Activated CD4-positive, alpha-beta memory T cell treated with anti-CD3 and anti-CD28 coated beads, Interleukin-2, amount 10 ng/mL, durations not matched to agents 7 days and 5 days (primary cell): ENCODE measurements around the gene MERTK. TPM values are rescaled to one million over a fixed set of nuclear protein-coding genes. Genes with fewer than 3 reads are reported as not detected.
"Not testable (repeated sequence)": the region's sequence is repeated elsewhere in the genome, so short reads cannot be mapped to it uniquely, and the experiment has no call there.

Experiments
- CTCF ChIA-PET: fragments of 350-600 bp; sonication (Branson Sonifier 250); formaldehyde crosslinking; loops from one replicate; lab custom pipeline; 2021; ENCODE audit warnings: antibody characterized with exemption, inconsistent platforms; lab: Charles Lee
- POLR2A ChIA-PET: fragments of 350-600 bp; sonication (Branson Sonifier 250); formaldehyde crosslinking; loops from one replicate; lab custom pipeline; 2021; ENCODE audit warnings: antibody characterized with exemption; lab: Charles Lee
- DNase-seq: peaks from one replicate; pipeline ENCODE4 v3.0.0-alpha.2; 2020
- H3K27ac Mint-ChIP-seq: one replicate; pipeline ENCODE4 v1.8.0; 2021; ENCODE audit warnings: mild to moderate bottlenecking, mixed read lengths
- H3K27me3 Mint-ChIP-seq: one replicate; pipeline ENCODE4 v1.8.0; 2021; ENCODE audit warnings: mixed read lengths
- H3K36me3 Mint-ChIP-seq: one replicate; pipeline ENCODE4 v1.8.0; 2021; ENCODE audit warnings: low read depth, mixed read lengths
- H3K4me1 Mint-ChIP-seq: one replicate; pipeline ENCODE4 v1.8.0; 2021; ENCODE audit warnings: mixed read lengths
- H3K4me3 Mint-ChIP-seq: one replicate; pipeline ENCODE4 v1.8.0; 2021; ENCODE audit warnings: mild to moderate bottlenecking, mixed read lengths
- H3K9me3 Mint-ChIP-seq: one replicate; pipeline ENCODE4 v1.8.0; 2021; ENCODE audit warnings: mixed read lengths
- total RNA-seq, 2 experiments: library from RNA; stranded (reverse); gene quantifications; one replicate each; pipeline ENCODE4 v1.2.3, GENCODE V29; 2021

The MERTK gene
- total RNA-seq, 2 experiments from 2014 or later = 0.20 to 0.35 TPM

- POLR2A ChIA-PET, H3K4me3 Mint-ChIP-seq, H3K4me1 Mint-ChIP-seq, DNase-seq, H3K9me3 Mint-ChIP-seq, H3K27ac Mint-ChIP-seq, H3K36me3 Mint-ChIP-seq, H3K27me3 Mint-ChIP-seq: not testable (repeated sequence)
- CTCF ChIA-PET = interaction anchor here (0.5 kb wide), 1 partner anchor 53 kb away, joined by 3 read pairs; no protein-coding TSS in a partner anchor
Observed at GRCh38 chr2:111911295-111911977, 13.0 kb downstream of the MERTK start.

GRCh38 chr2:111912547-111912946, 14.1 kb downstream of the MERTK start:
- ChIA-PET CTCF (no interaction called here), POLR2A (no interaction called here)
- Mint-ChIP-seq H3K4me3 (no peak overlapping the region), H3K36me3 (no peaks in the 10 kb centered on the region), H3K27ac (no peak overlapping the region), H3K9me3 (no peaks in the 10 kb centered on the region), H3K4me1 (no peaks in the 10 kb centered on the region), H3K27me3 (peaks cover 3% of the 10 kb centered on the region)
- DNase-seq = no peak

GRCh38 chr2:111917106-111917505, 18.7 kb downstream of the MERTK start:
- no peak for DNase-seq
- no peak overlapping the region for H3K4me3 Mint-ChIP-seq
- H3K36me3 Mint-ChIP-seq = no peaks in the 10 kb centered on the region
- no peaks in the 10 kb centered on the region for H3K9me3 Mint-ChIP-seq
- H3K27me3 Mint-ChIP-seq = peaks cover 3% of the 10 kb centered on the region
- no peak overlapping the region for H3K27ac Mint-ChIP-seq
- ChIA-PET POLR2A (no interaction called here), CTCF (no interaction called here)
- H3K4me1 Mint-ChIP-seq = no peaks in the 10 kb centered on the region

- DNase-seq = no peak
- ChIA-PET POLR2A (no interaction called here), CTCF (interaction anchor here (1.1 kb wide), 1 partner anchor 9 kb away, joined by 3 read pairs; no protein-coding TSS in a partner anchor)
- H3K4me3 Mint-ChIP-seq = no peak overlapping the region
- H3K27ac Mint-ChIP-seq = no peak overlapping the region
- no peaks in the 10 kb centered on the region for H3K4me1 Mint-ChIP-seq
- no peaks in the 10 kb centered on the region for H3K36me3 Mint-ChIP-seq
- peaks cover 3% of the 10 kb centered on the region for H3K27me3 Mint-ChIP-seq
- H3K9me3 Mint-ChIP-seq = no peaks in the 10 kb centered on the region
Observed at GRCh38 chr2:111918383-111918806, 20.0 kb downstream of the MERTK start.

GRCh38 chr2:111919365-111919764, 21.0 kb downstream of the MERTK start:
- H3K27me3 Mint-ChIP-seq = peaks cover 5% of the 10 kb centered on the region
- H3K36me3 Mint-ChIP-seq = no peaks in the 10 kb centered on the region
- no peak for DNase-seq
- no peaks in the 10 kb centered on the region for H3K4me1 Mint-ChIP-seq
- CTCF ChIA-PET = interaction anchor here (1.1 kb wide), 1 partner anchor 9 kb away, joined by 3 read pairs; no protein-coding TSS in a partner anchor
- H3K27ac Mint-ChIP-seq = no peak overlapping the region
- POLR2A ChIA-PET = no interaction called here
- H3K4me3 Mint-ChIP-seq = no peak overlapping the region
- H3K9me3 Mint-ChIP-seq = no peaks in the 10 kb centered on the region

- ChIA-PET POLR2A (no interaction called here), CTCF (interaction anchor here (1.1 kb wide), 1 partner anchor 10 kb away, joined by 3 read pairs; no protein-coding TSS in a partner anchor)
- Mint-ChIP-seq H3K9me3 (no peaks in the 10 kb centered on the region), H3K27me3 (peaks cover 7% of the 10 kb centered on the region), H3K36me3 (no peaks in the 10 kb centered on the region), H3K4me1 (no peaks in the 10 kb centered on the region), H3K27ac (no peak overlapping the region), H3K4me3 (no peak overlapping the region)
- no peak for DNase-seq
Observed at GRCh38 chr2:111919794-111920608, 21.6 kb downstream of the MERTK start.

GRCh38 chr2:111923276-111923804, 24.9 kb downstream of the MERTK start:
- Mint-ChIP-seq H3K27ac (no peak overlapping the region), H3K4me3 (no peak overlapping the region), H3K4me1 (no peaks in the 10 kb centered on the region), H3K9me3 (no peaks in the 10 kb centered on the region), H3K36me3 (no peaks in the 10 kb centered on the region), H3K27me3 (peaks cover 7% of the 10 kb centered on the region)
- no peak for DNase-seq
- POLR2A ChIA-PET = no interaction called here
- CTCF ChIA-PET = no interaction called here

- ChIA-PET CTCF (no interaction called here), POLR2A (no interaction called here)
- no peak overlapping the region for H3K4me3 Mint-ChIP-seq
- H3K9me3 Mint-ChIP-seq = no peaks in the 10 kb centered on the region
- no peak for DNase-seq
- H3K36me3 Mint-ChIP-seq = no peaks in the 10 kb centered on the region
- H3K27ac Mint-ChIP-seq = no peak overlapping the region
- H3K27me3 Mint-ChIP-seq = peaks cover 14% of the 10 kb centered on the region
- no peaks in the 10 kb centered on the region for H3K4me1 Mint-ChIP-seq
Observed at GRCh38 chr2:111924617-111925107, 26.3 kb downstream of the MERTK start.

- H3K27me3 Mint-ChIP-seq = peaks cover 15% of the 10 kb centered on the region
- no peaks in the 10 kb centered on the region for H3K9me3 Mint-ChIP-seq
- DNase-seq = no peak
- ChIA-PET POLR2A (no interaction called here), CTCF (no interaction called here)
- H3K27ac Mint-ChIP-seq = no peak overlapping the region
- peaks cover 15% of the 10 kb centered on the region for H3K4me1 Mint-ChIP-seq
- no peaks in the 10 kb centered on the region for H3K36me3 Mint-ChIP-seq
- no peak overlapping the region for H3K4me3 Mint-ChIP-seq
Observed at GRCh38 chr2:111927723-111928122, 29.3 kb downstream of the MERTK start.

GRCh38 chr2:111930409-111930808, 32.0 kb downstream of the MERTK start:
- Mint-ChIP-seq H3K27ac (peak overlapping the region; percentile 52), H3K4me1 (peaks cover 15% of the 10 kb centered on the region), H3K4me3 (no peak overlapping the region), H3K27me3 (peaks cover 28% of the 10 kb centered on the region), H3K36me3 (no peaks in the 10 kb centered on the region), H3K9me3 (peaks cover 4% of the 10 kb centered on the region)
- no peak for DNase-seq
- ChIA-PET POLR2A (no interaction called here), CTCF (no interaction called here)

- H3K27me3 Mint-ChIP-seq = peaks cover 29% of the 10 kb centered on the region
- CTCF ChIA-PET = no interaction called here
- DNase-seq = peak; percentile 21
Observed at GRCh38 chr2:111930875-111931274, 32.5 kb downstream of the MERTK start.

GRCh38 chr2:111932841-111933291, 34.5 kb downstream of the MERTK start:
- Mint-ChIP-seq H3K9me3 (peaks cover 4% of the 10 kb centered on the region), H3K27me3 (peaks cover 29% of the 10 kb centered on the region), H3K27ac (no peak overlapping the region), H3K36me3 (no peaks in the 10 kb centered on the region), H3K4me1 (peaks cover 15% of the 10 kb centered on the region), H3K4me3 (no peak overlapping the region)
- no peak for DNase-seq
- ChIA-PET CTCF (no interaction called here), POLR2A (no interaction called here)

More at GRCh38 chr2:111930875-111931274, 32.5 kb downstream of the MERTK start:
- POLR2A ChIA-PET = no interaction called here
- Mint-ChIP-seq H3K27ac (peak overlapping the region; percentile 52), H3K4me3 (no peak overlapping the region), H3K9me3 (peaks cover 4% of the 10 kb centered on the region), H3K4me1 (peaks cover 15% of the 10 kb centered on the region), H3K36me3 (no peaks in the 10 kb centered on the region)

- H3K27ac Mint-ChIP-seq, H3K9me3 Mint-ChIP-seq, DNase-seq, POLR2A ChIA-PET, H3K36me3 Mint-ChIP-seq, H3K4me3 Mint-ChIP-seq, CTCF ChIA-PET: not testable (repeated sequence)
- peaks cover 31% of the 10 kb centered on the region for H3K27me3 Mint-ChIP-seq
- H3K4me1 Mint-ChIP-seq = peaks cover 15% of the 10 kb centered on the region
Observed at GRCh38 chr2:111933900-111934299, 35.5 kb downstream of the MERTK start.
